ENCODE measurements around the gene RFX1.
A peak's percentile ranks its signal among the peaks of the same experiment; 100 is the strongest.

RFX1 gene

DNA sequence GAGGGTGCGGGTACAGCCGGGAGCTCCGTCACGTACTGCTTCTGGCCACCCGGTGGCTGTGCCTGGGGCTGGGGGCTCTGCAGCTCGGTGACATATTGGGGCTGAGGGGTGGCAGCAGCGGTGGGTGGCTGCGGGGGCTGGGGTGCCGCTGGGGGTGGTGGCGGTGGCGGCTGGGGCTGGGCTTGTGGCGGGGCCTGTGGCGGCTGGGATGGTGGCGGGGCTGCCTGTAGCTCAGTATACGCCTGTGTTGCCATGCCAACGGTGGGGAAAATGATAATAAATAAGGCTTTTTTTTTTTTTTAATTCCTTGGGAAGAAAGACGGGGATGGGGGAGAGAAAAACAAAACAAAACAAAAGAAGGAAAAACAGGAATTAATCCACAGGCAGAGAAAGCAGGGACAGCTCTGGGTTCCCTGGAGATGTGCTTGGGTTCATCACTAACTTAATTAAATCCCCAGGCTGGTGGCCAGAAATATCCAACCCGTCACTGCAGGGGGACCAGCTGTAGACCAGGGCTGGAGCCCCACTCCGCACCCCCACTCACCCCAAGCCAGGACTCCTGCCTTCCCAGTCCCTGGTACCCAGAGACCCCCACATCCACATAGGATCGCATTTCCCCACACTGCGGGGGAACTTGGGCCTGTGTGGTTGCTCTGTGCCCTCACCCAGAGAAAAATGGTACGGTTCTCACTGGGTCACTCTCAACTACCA, 12.4 kb downstream of the RFX1 start:
- no peaks in the 10 kb centered on the region for H3K27me3 Mint-ChIP-seq
- no peak overlapping the region for H3K27ac Mint-ChIP-seq
- peaks cover 13% of the 10 kb centered on the region for H3K4me1 Mint-ChIP-seq (ENCODE audit: low read depth)
- peaks cover 30% of the 10 kb centered on the region for H3K36me3 Mint-ChIP-seq (ENCODE audit: low read depth)
- H3K9me3 Mint-ChIP-seq = no peaks in the 10 kb centered on the region
- no peak overlapping the region for H3K4me3 Mint-ChIP-seq

DNA sequence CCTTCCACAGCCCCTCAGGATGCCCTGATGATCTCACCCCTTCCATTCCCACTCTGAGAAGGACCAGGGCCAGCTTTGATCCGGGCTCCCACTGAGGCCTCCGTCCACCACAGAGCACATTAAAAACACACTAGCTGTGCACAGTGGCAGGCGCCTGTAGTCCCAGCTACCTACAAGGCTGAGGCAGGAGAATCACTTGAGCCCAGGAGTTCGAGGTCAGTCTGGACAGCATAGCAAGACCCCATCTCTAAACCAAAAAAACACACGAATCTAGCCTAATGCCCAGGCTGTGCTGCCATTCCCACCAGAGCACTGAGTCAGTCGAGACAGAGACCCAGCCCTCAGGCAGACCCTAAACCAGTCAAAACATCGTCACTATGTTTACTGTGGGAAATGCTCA, 14.1 kb downstream of the RFX1 start:
- Mint-ChIP-seq H3K9me3 (no peaks in the 10 kb centered on the region), H3K4me3 (no peak overlapping the region), H3K4me1 (ENCODE audit: low read depth) (peaks cover 31% of the 10 kb centered on the region), H3K27ac (no peak overlapping the region), H3K36me3 (ENCODE audit: low read depth) (peaks cover 25% of the 10 kb centered on the region), H3K27me3 (no peaks in the 10 kb centered on the region)

DNA sequence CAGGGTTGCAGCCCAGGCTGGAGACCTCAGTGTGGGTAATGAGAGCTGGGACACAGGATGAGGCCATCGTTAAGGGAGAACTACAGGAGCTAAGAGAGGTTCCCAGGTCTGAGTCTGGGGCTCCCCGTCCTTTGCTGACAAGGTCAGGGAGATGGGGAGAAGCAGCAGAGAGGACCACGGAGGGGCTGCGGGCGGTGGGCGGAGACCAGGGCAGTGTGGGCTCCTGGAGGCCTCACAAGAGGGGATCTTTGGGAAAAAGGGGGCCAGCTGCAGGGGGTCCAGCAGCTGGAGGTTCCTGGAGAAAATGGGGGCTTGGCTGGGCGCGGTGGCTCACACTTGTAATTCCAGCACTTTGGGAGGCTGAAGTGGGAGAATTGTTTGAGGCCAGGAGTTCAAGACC, 16.0 kb downstream of the RFX1 start:
- Mint-ChIP-seq H3K36me3 (ENCODE audit: low read depth) (peaks cover 25% of the 10 kb centered on the region), H3K4me1 (ENCODE audit: low read depth) (peaks cover 49% of the 10 kb centered on the region), H3K27me3 (no peaks in the 10 kb centered on the region), H3K9me3 (no peaks in the 10 kb centered on the region), H3K4me3 (no peak overlapping the region), H3K27ac (peak overlapping the region; percentile 66)

DNA sequence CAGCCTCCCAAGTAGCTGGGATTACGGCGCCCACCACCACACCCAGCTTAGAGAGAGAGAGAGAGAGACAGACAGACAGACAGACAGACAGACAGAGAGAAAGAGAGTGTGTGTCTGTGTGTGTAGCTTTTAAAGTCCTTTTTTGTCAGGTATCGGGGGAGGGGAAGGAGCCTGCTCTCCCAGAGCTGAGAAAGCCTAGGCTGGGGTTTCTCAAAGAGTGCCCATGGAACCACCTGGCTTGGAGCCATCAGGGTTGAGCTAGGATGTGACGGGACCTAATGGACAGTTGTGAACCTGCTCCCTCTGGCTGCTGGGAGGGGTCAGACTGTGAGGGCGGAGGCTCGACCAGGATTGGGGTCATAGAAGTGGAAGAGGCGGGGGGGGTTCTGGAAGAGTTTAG, 16.6 kb downstream of the RFX1 start:
- Mint-ChIP-seq H3K4me1 (ENCODE audit: low read depth) (peaks cover 54% of the 10 kb centered on the region), H3K36me3 (ENCODE audit: low read depth) (peaks cover 25% of the 10 kb centered on the region), H3K9me3 (no peaks in the 10 kb centered on the region), H3K27me3 (no peaks in the 10 kb centered on the region), H3K27ac (peak overlapping the region; percentile 66), H3K4me3 (no peak overlapping the region)

DNA sequence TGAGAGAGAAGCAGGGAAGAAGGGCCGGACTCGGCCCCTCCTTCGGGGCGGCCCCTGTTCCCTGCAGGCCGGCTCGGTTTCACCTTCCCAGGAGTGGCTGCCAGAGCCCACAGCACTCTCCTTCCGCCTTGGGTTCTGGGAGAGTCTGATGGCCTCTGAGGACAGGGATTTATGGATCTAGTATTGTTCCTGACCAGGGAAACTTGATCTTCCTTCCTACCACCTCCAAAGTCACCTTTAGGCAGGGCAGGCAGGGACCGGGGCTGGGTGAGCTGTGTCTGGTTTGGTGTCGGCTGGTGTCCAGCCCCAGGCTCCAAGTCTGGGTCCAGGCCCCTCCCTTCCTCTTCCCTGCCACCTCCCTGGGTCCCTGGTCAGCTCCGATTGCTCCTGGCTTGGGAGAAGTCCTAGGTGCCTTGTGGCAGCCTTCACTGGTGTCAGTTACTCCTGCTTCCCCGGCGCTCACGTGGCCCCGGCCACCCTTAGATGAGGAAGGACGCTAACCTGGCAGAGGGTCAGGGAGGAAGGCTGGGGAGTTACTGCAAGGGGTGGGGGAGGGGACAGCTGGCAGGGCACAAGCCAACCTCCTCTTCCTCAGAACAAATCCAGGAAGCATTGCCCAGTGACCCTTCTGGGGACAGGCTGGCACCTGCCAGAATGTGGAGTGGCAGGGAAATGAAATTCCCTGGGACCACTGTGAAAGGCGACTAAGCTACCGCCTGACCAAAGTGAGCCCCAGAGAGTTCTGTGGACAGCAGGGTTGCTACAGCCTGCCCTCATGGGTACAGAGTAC, 18.8 kb downstream of the RFX1 start:
- Mint-ChIP-seq H3K36me3 (ENCODE audit: low read depth) (peaks cover 24% of the 10 kb centered on the region), H3K27ac (peak overlapping the region; percentile 96), H3K9me3 (no peaks in the 10 kb centered on the region), H3K4me3 (peak overlapping the region; percentile 71), H3K4me1 (ENCODE audit: low read depth) (peaks cover 60% of the 10 kb centered on the region), H3K27me3 (no peaks in the 10 kb centered on the region)

DNA sequence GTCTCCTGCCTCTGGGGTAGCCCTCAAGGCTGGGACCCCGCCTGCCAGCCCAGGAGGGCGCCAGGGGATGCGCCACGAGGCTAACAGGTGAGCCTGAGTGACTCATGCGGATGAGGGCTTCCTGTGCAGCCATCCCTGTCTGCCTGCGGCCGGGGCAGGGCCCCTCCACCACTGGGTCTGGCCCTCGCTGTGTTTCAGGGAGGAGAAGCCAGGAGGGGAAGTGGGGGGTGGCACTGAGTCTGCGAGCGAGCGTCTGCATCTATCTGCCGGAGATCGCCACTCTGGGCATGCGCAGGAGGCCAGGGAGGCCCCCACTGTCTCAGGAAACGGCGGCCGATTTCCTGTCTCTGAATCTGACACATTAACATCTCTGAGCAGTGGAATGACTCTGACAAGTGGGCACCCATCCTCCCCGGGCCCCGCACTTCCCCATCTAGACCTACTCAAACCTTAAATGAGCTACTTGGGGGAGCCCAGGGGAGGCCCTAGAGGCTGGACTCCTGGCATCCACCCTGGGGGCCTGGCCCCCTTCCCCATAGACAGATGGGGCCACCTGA, 19.7 kb downstream of the RFX1 start:
- peak overlapping the region; percentile 71 for H3K4me3 Mint-ChIP-seq
- H3K9me3 Mint-ChIP-seq = no peaks in the 10 kb centered on the region
- H3K27ac Mint-ChIP-seq = peak overlapping the region; percentile 96
- peaks cover 20% of the 10 kb centered on the region for H3K36me3 Mint-ChIP-seq (ENCODE audit: low read depth)
- H3K27me3 Mint-ChIP-seq = no peaks in the 10 kb centered on the region
- H3K4me1 Mint-ChIP-seq (ENCODE audit: low read depth) = peaks cover 60% of the 10 kb centered on the region

DNA sequence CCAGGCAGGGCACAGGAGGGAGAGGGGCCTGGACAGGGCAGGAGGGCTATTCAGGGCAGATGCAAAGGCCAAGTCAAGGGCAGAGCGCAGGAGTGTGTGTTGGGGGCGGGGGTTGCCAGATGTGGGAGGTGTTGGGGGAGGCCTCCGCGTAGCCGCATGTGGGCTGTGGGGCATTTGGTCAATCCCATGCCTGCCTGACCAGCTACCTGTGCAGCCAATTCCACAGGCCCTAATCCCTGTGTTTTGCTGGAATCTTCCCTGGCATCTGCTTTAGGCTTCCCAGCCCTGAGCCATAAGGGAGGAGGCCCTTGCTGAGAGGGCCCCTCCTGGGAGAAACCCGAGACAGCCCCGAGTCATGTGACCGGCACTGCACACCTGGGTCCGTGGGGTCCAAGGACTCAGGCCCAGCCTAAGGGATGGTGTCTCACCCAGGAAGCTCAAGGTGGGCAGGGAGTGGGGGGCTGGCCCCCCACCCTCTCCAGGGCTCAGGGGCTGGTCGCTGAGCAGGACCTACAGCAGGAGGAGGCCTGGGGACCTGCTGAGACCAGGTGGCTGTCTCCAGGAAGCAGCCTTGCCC, 20.3 kb downstream of the RFX1 start:
- peak overlapping the region; percentile 96 for H3K27ac Mint-ChIP-seq
- H3K4me3 Mint-ChIP-seq = peak overlapping the region; percentile 35
- no peaks in the 10 kb centered on the region for H3K27me3 Mint-ChIP-seq

DNA sequence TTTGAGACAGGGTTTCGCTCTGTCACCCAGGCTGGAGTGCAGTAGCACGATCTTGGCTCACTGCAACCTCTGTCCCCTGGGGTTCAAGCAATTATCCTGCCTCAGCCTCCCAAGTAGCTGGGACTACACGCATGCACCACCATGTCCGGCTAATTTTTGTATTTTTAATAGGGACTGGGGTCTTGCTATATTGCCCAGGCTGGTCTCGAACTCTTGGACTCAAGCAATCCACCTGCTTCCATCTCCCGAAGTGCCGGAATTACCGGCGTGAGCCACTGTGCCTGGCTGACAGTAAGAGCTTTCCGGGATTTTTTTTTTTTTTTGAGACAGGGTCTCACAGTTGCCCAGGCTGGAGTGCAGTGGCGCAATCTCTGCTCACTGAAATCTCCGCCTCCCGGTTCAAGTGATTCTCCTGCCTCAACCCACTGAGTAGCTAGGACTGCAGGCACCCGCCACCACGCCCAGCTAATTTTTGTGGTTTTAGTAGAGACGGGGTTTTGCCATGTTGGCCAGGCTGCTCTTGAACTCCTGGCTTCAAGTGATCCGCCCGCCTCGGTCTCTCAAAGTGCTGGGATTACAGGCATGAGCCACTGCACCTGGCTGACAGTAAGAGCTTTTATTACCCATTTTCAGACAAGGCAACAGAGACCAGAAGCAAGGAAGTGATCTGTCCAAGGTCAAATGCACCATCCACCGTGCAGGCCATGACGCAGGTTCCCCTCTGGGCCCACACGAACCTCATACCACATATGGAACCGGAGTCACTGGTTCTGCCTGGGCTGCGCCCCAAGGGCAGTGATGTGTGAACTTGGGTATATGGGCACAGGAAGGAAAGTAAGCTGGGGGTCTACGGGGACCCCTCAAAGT, 21.0 kb downstream of the RFX1 start:
- peaks cover 15% of the 10 kb centered on the region for H3K36me3 Mint-ChIP-seq (ENCODE audit: low read depth)
- peak overlapping the region; percentile 96 for H3K27ac Mint-ChIP-seq
- H3K27me3 Mint-ChIP-seq = no peaks in the 10 kb centered on the region
- H3K4me1 Mint-ChIP-seq (ENCODE audit: low read depth) = peaks cover 60% of the 10 kb centered on the region
- H3K9me3 Mint-ChIP-seq = no peaks in the 10 kb centered on the region
- H3K4me3 Mint-ChIP-seq = peak overlapping the region; percentile 35

More for the DNA sequence above, 20.3 kb downstream of the RFX1 start:
- H3K36me3 Mint-ChIP-seq (ENCODE audit: low read depth) = peaks cover 15% of the 10 kb centered on the region
- H3K9me3 Mint-ChIP-seq = no peaks in the 10 kb centered on the region
- H3K4me1 Mint-ChIP-seq (ENCODE audit: low read depth) = peaks cover 60% of the 10 kb centered on the region

DNA sequence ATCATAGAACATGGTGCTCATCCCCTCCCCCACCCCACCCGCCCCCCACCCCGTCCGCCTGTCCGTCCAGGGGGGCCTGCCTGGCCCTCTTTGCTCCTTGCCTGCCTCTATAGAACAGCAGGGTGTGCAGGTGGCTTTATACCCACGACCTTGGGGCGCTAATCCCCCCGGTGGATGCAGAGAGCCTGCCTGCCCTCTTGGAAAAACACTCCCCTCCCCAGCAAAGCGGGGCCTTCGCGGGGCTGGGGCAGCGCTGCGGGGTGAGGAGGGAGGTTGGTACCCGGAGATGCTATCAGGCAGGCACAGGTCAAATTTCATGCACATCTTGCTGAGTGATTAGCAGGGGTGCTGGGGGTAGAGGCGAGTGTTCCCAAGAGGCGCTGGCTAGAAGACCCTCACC, 21.9 kb downstream of the RFX1 start:
- Mint-ChIP-seq H3K36me3 (ENCODE audit: low read depth) (peaks cover 6% of the 10 kb centered on the region), H3K27ac (no peak overlapping the region), H3K9me3 (no peaks in the 10 kb centered on the region), H3K4me1 (ENCODE audit: low read depth) (peaks cover 58% of the 10 kb centered on the region), H3K27me3 (no peaks in the 10 kb centered on the region), H3K4me3 (no peak overlapping the region)

DNA sequence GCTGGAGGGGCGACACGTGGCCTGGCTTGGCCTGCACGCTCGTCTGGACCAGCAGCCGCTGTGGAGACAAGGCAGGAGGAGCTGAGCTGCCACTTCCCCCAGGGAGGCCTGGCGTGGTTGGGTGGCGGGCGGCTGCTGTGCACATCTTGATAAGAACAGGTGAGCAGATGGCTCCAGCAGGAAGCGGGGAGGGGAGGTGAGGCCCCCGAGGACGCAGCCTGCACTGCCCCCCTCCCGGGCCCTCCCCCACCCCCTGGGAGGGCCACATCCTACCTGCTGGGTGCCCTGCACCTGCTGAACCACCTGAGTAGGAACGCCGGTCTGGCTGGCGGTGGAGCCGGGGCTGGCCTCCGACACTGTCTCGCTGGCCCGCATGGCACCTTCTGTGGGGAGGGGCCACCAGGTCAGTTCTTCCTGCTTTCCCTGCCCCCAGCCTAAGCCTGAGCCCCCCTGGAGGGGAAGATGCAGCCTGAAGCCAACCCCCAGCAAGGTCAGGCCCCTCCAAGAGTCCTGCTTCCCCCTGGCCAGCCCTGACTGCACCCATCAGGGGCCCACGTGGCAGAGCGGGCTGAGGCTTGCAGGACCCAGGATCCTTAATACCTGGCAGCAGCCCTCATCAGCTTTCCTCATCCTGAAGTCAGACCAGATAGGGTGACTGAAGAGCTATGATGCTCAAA, 22.8 kb downstream of the RFX1 start:
- Mint-ChIP-seq H3K4me3 (no peak overlapping the region), H3K4me1 (ENCODE audit: low read depth) (peaks cover 50% of the 10 kb centered on the region)

DNA sequence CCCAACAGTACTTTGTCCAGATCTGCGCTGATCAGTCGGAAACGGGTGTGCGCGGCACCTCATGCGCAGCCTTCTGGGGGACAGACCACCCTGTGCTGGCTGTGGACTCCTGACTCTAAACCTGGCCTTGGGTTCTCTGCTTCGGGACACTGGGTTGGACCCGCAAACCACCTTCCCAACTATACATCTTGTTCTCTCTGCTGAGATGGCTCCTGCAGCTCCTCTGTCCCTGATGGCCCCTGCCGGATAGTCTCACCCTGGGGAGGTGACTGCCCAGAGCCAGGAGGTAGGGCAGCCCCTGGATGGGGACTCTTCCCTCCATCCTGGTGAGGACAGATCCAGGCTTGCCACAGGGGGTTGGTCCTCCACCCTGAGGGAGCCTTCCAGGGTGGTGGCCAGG, 23.3 kb downstream of the RFX1 start:
- Mint-ChIP-seq H3K9me3 (no peaks in the 10 kb centered on the region), H3K27ac (no peak overlapping the region), H3K27me3 (no peaks in the 10 kb centered on the region), H3K4me3 (no peak overlapping the region), H3K36me3 (ENCODE audit: low read depth) (no peaks in the 10 kb centered on the region), H3K4me1 (ENCODE audit: low read depth) (peaks cover 44% of the 10 kb centered on the region)

More for the DNA sequence above, 22.8 kb downstream of the RFX1 start:
- Mint-ChIP-seq H3K27me3 (no peaks in the 10 kb centered on the region), H3K9me3 (no peaks in the 10 kb centered on the region), H3K36me3 (ENCODE audit: low read depth) (no peaks in the 10 kb centered on the region), H3K27ac (no peak overlapping the region)

DNA sequence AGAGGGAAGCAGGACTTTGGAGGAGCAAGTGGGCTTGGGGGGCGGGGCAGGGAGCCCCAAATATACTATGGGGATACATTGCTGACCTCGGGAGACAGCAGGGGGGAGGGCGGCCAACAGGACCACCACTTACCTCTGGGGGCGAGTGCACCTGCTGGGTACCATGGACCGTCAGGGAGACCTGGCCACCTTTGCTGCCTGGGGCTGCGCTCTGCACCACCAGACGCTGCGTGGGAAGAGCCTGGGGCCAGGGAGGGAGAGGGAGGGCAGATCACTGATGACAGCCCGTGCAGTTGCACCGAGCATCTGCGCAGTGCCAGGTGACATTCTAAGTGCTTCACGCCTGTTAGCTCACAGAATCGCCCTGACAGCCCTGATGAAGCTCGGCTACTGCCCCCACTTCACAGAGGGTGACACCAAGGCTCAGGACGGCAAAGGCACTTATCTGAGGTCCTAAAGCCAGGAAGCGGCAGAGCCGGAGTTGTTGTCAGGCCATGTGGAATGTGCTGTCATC, 24.1 kb downstream of the RFX1 start:
- Mint-ChIP-seq H3K27me3 (no peaks in the 10 kb centered on the region), H3K4me1 (ENCODE audit: low read depth) (peaks cover 37% of the 10 kb centered on the region), H3K27ac (no peak overlapping the region), H3K4me3 (no peak overlapping the region), H3K36me3 (ENCODE audit: low read depth) (no peaks in the 10 kb centered on the region), H3K9me3 (no peaks in the 10 kb centered on the region)

DNA sequence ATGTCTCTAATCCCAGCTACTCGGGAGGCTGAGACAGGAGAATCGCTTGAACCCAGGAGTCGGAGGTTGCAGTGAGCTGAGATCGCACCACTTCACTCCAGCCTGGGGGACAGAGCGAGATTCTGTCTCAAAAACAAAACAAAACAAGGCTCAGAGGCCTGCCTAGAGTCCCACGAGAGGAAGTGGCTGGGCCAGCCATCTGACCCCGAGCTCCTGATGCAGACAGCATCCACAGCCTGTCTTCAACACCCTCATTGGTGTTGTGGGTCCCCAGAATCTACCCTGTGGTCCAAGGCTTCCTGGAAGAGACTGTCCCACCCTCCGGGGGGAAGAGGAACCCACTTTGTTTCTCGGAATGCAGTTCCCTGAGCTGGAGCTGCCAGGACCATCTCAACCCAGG, 24.7 kb downstream of the RFX1 start:
- no peak overlapping the region for H3K27ac Mint-ChIP-seq
- H3K4me1 Mint-ChIP-seq (ENCODE audit: low read depth) = peaks cover 31% of the 10 kb centered on the region
- H3K36me3 Mint-ChIP-seq (ENCODE audit: low read depth) = no peaks in the 10 kb centered on the region
- H3K9me3 Mint-ChIP-seq = no peaks in the 10 kb centered on the region
- H3K27me3 Mint-ChIP-seq = no peaks in the 10 kb centered on the region
- H3K4me3 Mint-ChIP-seq = no peak overlapping the region

DNA sequence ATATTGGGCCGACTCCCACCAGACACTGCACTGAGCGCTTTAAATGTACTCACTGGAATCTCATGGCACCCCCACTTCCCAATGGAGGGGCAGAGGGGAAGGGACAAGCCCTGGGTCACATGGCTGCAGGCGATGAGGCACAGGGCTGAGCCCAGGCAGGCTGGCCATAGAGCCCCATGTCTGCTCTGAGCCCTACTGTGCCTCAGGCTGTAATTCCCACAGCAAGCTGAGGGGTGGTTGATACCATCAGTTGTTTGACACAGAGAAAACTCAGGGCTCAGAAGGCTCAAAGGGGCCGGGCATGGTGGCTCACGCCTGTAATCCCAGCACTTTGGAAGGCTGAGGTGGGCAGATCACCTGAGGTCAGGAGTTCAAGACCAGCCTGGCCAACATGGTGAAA, 25.1 kb downstream of the RFX1 start:
- H3K27ac Mint-ChIP-seq = no peak overlapping the region
- no peaks in the 10 kb centered on the region for H3K36me3 Mint-ChIP-seq (ENCODE audit: low read depth)
- H3K27me3 Mint-ChIP-seq = no peaks in the 10 kb centered on the region
- H3K9me3 Mint-ChIP-seq = no peaks in the 10 kb centered on the region
- peaks cover 26% of the 10 kb centered on the region for H3K4me1 Mint-ChIP-seq (ENCODE audit: low read depth)
- no peak overlapping the region for H3K4me3 Mint-ChIP-seq

Measured in stimulated activated naive CD8-positive, alpha-beta T cell treated with anti-CD3 and anti-CD28 coated beads, Interleukin-15, Interleukin-2, amounts not matched to agents 100 ng/mL and 50 ng/mL, for 24 hours (primary cell).